HepG2 (cell line): ENCODE data around the gene GRHL1. TPM values are rescaled to one million over a fixed set of nuclear protein-coding genes. Genes with fewer than 3 reads are reported as not detected.
A peak's percentile ranks its signal among the peaks of the same experiment; 100 is the strongest.

ENCODE experiments used
- ATRX ChIP-seq: sonication (generic); formaldehyde crosslinking; IDR thresholded peaks from 2 replicates; pipeline ENCODE4 v1.4.0; 2020; ENCODE audit warnings: missing genetic modification reagents, borderline replicate concordance
- MAFF ChIP-seq: IDR thresholded peaks from 2 replicates; pipeline ENCODE4 v1.6.1; 2011; ENCODE audit warnings: low read depth, low read length, improper control_type of control experiment
- NPAS2 ChIP-seq: sonication (generic); formaldehyde crosslinking; IDR thresholded peaks from 2 replicates; pipeline ENCODE4 v1.8.0; 2022; ENCODE audit warnings: mild to moderate bottlenecking, missing genetic modification reagents, borderline replicate concordance
- PCBP1 ChIP-seq: fragments of 200-400 bp; formaldehyde crosslinking; IDR thresholded peaks from 2 replicates; pipeline ENCODE4 v1.6.1; 2017; ENCODE audit warnings: mild to moderate bottlenecking, low read depth, low read length, borderline replicate concordance
- PHF21A ChIP-seq: sonication (generic); formaldehyde crosslinking; IDR thresholded peaks from 2 replicates; pipeline ENCODE4 v1.5.0; 2020; ENCODE audit warnings: mild to moderate bottlenecking, missing genetic modification reagents
- ZFP41 ChIP-seq: sonication (generic); formaldehyde crosslinking; IDR thresholded peaks from 2 replicates; pipeline ENCODE4 v1.4.0; 2020; ENCODE audit warnings: mild to moderate bottlenecking, missing genetic modification reagents, borderline replicate concordance
- ZNF121 ChIP-seq: sonication (generic); formaldehyde crosslinking; IDR thresholded peaks from 2 replicates; pipeline ENCODE4 v1.5.0; 2020; ENCODE audit warnings: mild to moderate bottlenecking, missing genetic modification reagents
- ZNF160 ChIP-seq: sonication (generic); formaldehyde crosslinking; IDR thresholded peaks from 2 replicates; pipeline ENCODE4 v1.8.0; 2022; ENCODE audit warnings: mild to moderate bottlenecking, inconsistent platforms, missing genetic modification reagents
- ZNF543 ChIP-seq: sonication (generic); formaldehyde crosslinking; IDR thresholded peaks from 2 replicates; pipeline ENCODE4 v1.4.0; 2020; ENCODE audit warnings: mild to moderate bottlenecking, missing genetic modification reagents
- ZNF678 ChIP-seq: sonication (generic); formaldehyde crosslinking; IDR thresholded peaks from 2 replicates; pipeline ENCODE4 v1.4.0; 2020; ENCODE audit warnings: mild to moderate bottlenecking, missing genetic modification reagents
- ZNF749 ChIP-seq: sonication (generic); formaldehyde crosslinking; IDR thresholded peaks from 2 replicates; pipeline ENCODE4 v1.8.0; 2022; ENCODE audit warnings: mild to moderate bottlenecking, missing genetic modification reagents, moderate library complexity, borderline replicate concordance
- polyA plus RNA-seq, 8 experiments: library from polyadenylated mRNA; depleted of rRNA in 3 of 8; stranded (reverse) in 7 of 8; unstranded in 1 of 8; fragments of >200 nt; fragmentation: Illumina TruSeq in 4 of 8; extraction: Trizol in 4 of 8; gene quantifications; 2 replicates each; pipeline versions ENCODE4 v1.2.1 to v1.2.3, GENCODE V29; 2011 to 2016; ENCODE audit warnings: low read depth in 4 of 8, missing spikeins in 1 of 8, mixed read lengths in 1 of 8; ENCODE audit not compliant: insufficient read depth in 1 of 8
- total RNA-seq, 5 experiments: library from RNA; depleted of rRNA; stranded (reverse); fragments of >200 nt; fragmentation: Illumina TruSeq; extraction: Trizol; gene quantifications; 2 replicates each; pipeline ENCODE4 v1.2.3, GENCODE V29; 2016; ENCODE audit warnings: low read depth in 1 of 5
- TF ChIP-seq, protein P1 (sequence below): sonication (generic); formaldehyde crosslinking; IDR thresholded peaks from 2 replicates; pipeline ENCODE4 v1.4.0; 2020; ENCODE audit warnings: missing genetic modification reagents
- TF ChIP-seq, protein P2 (sequence below): sonication (generic); formaldehyde crosslinking; IDR thresholded peaks from 2 replicates; pipeline ENCODE4 v1.5.1; 2020; ENCODE audit warnings: missing genetic modification reagents, mild to moderate bottlenecking, borderline replicate concordance
- TF ChIP-seq, protein P3 (sequence below): sonication (generic); formaldehyde crosslinking; IDR thresholded peaks from 2 replicates; pipeline ENCODE4 v1.4.0; 2020; ENCODE audit warnings: missing genetic modification reagents

GRHL1 gene
- total and polyA plus RNA-seq, 2 of the 13 experiments (the other 11 are each of a cell fraction or from before 2014, with no cell fraction given) = 9.3 to 12.0 TPM

DNA sequence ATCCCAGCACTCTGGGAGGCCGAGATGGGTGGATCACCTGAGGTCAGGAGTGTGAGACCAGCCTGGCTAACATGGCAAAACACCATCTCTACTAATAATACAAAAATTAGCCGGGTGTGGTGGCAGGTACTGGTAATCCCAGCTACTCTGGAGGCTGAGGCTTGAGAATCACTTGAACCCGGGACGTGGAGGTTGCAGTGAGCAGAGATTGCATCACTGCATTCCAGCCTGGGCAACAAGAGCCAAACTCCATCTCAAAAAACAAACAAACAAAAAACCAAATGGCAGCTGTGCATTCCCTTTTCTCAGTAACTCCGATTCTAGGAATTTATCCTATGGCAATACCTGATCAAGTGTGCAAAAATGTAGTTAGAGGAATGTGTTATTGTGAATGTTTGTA, 4.7 kb upstream of the GRHL1 start (continued):
- TF ChIP-seq, protein P1, sequence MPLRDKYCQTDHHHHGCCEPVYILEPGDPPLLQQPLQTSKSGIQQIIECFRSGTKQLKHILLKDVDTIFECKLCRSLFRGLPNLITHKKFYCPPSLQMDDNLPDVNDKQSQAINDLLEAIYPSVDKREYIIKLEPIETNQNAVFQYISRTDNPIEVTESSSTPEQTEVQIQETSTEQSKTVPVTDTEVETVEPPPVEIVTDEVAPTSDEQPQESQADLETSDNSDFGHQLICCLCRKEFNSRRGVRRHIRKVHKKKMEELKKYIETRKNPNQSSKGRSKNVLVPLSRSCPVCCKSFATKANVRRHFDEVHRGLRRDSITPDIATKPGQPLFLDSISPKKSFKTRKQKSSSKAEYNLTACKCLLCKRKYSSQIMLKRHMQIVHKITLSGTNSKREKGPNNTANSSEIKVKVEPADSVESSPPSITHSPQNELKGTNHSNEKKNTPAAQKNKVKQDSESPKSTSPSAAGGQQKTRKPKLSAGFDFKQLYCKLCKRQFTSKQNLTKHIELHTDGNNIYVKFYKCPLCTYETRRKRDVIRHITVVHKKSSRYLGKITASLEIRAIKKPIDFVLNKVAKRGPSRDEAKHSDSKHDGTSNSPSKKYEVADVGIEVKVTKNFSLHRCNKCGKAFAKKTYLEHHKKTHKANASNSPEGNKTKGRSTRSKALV (CRISPR knock-in tag) = no peak
- TF ChIP-seq ZNF543 = no peak
- TF ChIP-seq, protein P2, sequence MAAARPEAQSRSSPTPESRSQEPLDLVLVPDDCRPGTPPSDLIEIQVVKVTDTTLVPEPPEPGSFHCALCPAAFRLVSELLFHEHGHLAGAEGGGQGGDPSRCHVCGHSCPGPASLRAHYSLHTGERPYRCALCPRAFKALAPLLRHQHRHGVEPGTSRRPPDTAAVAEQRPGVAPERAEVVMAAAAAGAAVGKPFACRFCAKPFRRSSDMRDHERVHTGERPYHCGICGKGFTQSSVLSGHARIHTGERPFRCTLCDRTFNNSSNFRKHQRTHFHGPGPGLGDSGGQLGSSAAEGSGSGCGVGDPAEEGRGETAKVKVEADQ (CRISPR knock-in tag) = no peak
- TF ChIP-seq PHF21A (CRISPR knock-in tag) = no peak
- TF ChIP-seq ZNF749 (CRISPR knock-in tag) = no peak
- TF ChIP-seq ZNF160 = no peak
- no peak for TF ChIP-seq PCBP1
- no peak for TF ChIP-seq ZNF678
- TF ChIP-seq, protein P3, sequence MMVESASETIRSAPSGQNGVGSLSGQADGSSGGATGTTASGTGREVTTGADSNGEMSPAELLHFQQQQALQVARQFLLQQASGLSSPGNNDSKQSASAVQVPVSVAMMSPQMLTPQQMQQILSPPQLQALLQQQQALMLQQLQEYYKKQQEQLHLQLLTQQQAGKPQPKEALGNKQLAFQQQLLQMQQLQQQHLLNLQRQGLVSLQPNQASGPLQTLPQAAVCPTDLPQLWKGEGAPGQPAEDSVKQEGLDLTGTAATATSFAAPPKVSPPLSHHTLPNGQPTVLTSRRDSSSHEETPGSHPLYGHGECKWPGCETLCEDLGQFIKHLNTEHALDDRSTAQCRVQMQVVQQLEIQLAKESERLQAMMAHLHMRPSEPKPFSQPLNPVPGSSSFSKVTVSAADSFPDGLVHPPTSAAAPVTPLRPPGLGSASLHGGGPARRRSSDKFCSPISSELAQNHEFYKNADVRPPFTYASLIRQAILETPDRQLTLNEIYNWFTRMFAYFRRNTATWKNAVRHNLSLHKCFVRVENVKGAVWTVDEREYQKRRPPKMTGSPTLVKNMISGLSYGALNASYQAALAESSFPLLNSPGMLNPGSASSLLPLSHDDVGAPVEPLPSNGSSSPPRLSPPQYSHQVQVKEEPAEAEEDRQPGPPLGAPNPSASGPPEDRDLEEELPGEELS (CRISPR knock-in tag) = peak; percentile 80
- no peak for TF ChIP-seq NPAS2 (CRISPR knock-in tag)
- 0 out of 2 replicates have a peak, but pooled peaks have one; percentile 34 for TF ChIP-seq ZNF121 (CRISPR knock-in tag)
- TF ChIP-seq ATRX = no peak
- TF ChIP-seq MAFF = no peak
- TF ChIP-seq ZFP41 (CRISPR knock-in tag) = no peak
- TF ChIP-seq, all 625 proteins: peak for 58
